Colonic mucosa (tissue), 4 donors: ENCODE measurements around the gene RBBP7. TPM values are rescaled to one million over a fixed set of nuclear protein-coding genes. Genes with fewer than 3 reads are reported as not detected.

Source experiments
- DNase-seq: peaks from one replicate; pipeline ENCODE4 v3.0.0-alpha.2; 2020
- H3K27ac ChIP-seq: fragments of 200-600 bp; one replicate; pipeline ENCODE4 v1.8.0; 2021
- H3K27me3 ChIP-seq: fragments of 200-600 bp; one replicate; pipeline ENCODE4 v1.8.0; 2021
- H3K36me3 ChIP-seq: fragments of 200-600 bp; one replicate; pipeline ENCODE4 v1.8.0; 2021
- H3K4me1 ChIP-seq: fragments of 200-600 bp; one replicate; pipeline ENCODE4 v1.8.0; 2021; ENCODE audit warnings: mild to moderate bottlenecking
- H3K4me3 ChIP-seq: fragments of 200-600 bp; one replicate; pipeline ENCODE4 v1.8.0; 2021
- H3K9ac ChIP-seq, 2 donors: one replicate each; pipeline ENCODE4 v1.7.0; 2013; ENCODE audit warnings: control low read depth in 2 of 2, low read depth in 2 of 2, low read length in 2 of 2
- H3K9me3 ChIP-seq: fragments of 200-600 bp; one replicate; pipeline ENCODE4 v1.8.0; 2021
- intact Hi-C: fragments of 100-400 bp; cut with DNase I; formaldehyde crosslinking; loops from one replicate; pipeline ENCODE4 v1.14.1; 2022
- total RNA-seq, 2 donors: library from RNA; stranded (reverse); fragmentation: NEBNext Ultra II Directional in 1 of 2; extraction: Animal tissue kit (Norgen Biotek cat#: 25700) in 1 of 2; gene quantifications; one replicate each; pipeline ENCODE4 v1.2.1, GENCODE V29; 2021
- TF ChIP-seq, protein P1 (sequence below): fragments of 200-600 bp; IDR thresholded peaks from one replicate; pipeline ENCODE4 v1.8.0; 2022; ENCODE audit warnings: antibody characterized with exemption, mild to moderate bottlenecking
- donor health status: healthy.
- donor health status: DM: no; HTN: no; CAD: no.
- donor health status: DM: no; HTN: no; CAD: no.

Gene RBBP7
- total RNA-seq, 2 donors from 2014 or later: 89.3 to 112 TPM

GRCh38 chrX:16807976-16808542 is 62.1 kb downstream of the RBBP7 start:
- no peak overlapping the region for H3K4me3 ChIP-seq
- H3K27ac ChIP-seq: no peak overlapping the region
- no peaks in the 10 kb centered on the region for H3K36me3 ChIP-seq
- no peaks in the 10 kb centered on the region for H3K27me3 ChIP-seq
- intact Hi-C loops: no loop called here
- TF ChIP-seq, protein P1, sequence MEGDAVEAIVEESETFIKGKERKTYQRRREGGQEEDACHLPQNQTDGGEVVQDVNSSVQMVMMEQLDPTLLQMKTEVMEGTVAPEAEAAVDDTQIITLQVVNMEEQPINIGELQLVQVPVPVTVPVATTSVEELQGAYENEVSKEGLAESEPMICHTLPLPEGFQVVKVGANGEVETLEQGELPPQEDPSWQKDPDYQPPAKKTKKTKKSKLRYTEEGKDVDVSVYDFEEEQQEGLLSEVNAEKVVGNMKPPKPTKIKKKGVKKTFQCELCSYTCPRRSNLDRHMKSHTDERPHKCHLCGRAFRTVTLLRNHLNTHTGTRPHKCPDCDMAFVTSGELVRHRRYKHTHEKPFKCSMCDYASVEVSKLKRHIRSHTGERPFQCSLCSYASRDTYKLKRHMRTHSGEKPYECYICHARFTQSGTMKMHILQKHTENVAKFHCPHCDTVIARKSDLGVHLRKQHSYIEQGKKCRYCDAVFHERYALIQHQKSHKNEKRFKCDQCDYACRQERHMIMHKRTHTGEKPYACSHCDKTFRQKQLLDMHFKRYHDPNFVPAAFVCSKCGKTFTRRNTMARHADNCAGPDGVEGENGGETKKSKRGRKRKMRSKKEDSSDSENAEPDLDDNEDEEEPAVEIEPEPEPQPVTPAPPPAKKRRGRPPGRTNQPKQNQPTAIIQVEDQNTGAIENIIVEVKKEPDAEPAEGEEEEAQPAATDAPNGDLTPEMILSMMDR: no peak
- H3K9ac ChIP-seq: peak overlapping the region in 1 of 2 donors; percentile 26
- DNase-seq: peak; percentile 64
- no peaks in the 10 kb centered on the region for H3K9me3 ChIP-seq
- H3K4me1 ChIP-seq: no peaks in the 10 kb centered on the region

DNA sequence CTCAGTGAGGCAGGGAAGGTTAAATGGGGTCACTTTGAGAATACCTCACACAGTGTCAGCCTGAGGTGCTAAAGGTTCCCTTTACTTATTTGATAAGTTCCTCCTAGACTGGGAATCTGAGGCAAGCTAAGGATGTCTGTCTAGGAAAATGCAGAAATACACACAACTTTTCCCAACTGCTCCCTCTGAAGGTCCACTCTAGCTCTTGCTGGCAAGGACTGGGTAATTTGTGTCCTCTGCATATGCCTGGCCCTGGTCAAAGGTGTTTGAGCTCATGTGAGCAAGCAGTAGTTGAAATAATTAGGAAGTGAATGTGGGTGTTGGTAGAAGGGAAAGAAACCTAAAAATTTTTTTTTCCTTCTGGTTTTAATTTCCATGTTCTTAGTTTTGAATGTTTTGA is 62.6 kb downstream of the RBBP7 start:
- H3K4me3 ChIP-seq: no peak overlapping the region

DNA sequence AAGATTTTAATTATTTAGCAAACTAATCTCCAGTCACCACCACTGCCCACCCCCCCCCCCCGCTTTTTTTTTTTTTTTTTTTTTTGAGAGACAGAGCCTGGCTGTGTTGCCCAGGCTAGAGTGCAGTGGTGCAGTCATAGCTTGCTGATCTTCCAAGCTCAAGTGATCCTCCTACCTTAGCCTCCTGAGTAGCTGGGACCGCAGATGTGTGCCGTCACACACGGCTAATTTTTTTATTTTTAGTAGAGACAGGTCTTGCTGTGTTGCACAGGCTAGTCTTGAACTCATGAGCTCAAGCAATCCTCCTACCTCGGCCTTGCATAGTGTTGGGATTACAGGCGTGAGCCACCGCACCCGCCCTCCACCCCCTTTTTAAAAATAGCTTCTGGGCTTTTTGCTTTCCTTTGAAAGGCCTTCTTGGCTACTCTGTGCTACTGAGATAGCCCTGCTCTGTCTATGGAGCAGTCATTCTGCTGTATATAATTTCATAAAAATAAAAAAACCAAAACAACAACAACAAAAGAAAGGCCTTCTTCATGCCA is 65.2 kb downstream of the RBBP7 start:
- no peak for DNase-seq
- no peaks in the 10 kb centered on the region for H3K27me3 ChIP-seq
- no peaks in the 10 kb centered on the region for H3K36me3 ChIP-seq
- TF ChIP-seq, protein P1: no peak
- no peak overlapping the region for H3K4me3 ChIP-seq
- no peaks in the 10 kb centered on the region for H3K4me1 ChIP-seq
- H3K27ac ChIP-seq: no peak overlapping the region
- no peaks in the 10 kb centered on the region for H3K9me3 ChIP-seq
- intact Hi-C loops: no loop called here
- H3K9ac ChIP-seq: no peak overlapping the region

More for the DNA sequence above, 62.6 kb downstream of the RBBP7 start:
- H3K27ac ChIP-seq: no peak overlapping the region
- TF ChIP-seq, protein P1: peak; percentile 53
- H3K9ac ChIP-seq: no peak overlapping the region
- H3K36me3 ChIP-seq: no peaks in the 10 kb centered on the region
- intact Hi-C loops: no loop called here
- no peaks in the 10 kb centered on the region for H3K9me3 ChIP-seq
- H3K27me3 ChIP-seq: no peaks in the 10 kb centered on the region
- no peak for DNase-seq
- no peaks in the 10 kb centered on the region for H3K4me1 ChIP-seq

DNA sequence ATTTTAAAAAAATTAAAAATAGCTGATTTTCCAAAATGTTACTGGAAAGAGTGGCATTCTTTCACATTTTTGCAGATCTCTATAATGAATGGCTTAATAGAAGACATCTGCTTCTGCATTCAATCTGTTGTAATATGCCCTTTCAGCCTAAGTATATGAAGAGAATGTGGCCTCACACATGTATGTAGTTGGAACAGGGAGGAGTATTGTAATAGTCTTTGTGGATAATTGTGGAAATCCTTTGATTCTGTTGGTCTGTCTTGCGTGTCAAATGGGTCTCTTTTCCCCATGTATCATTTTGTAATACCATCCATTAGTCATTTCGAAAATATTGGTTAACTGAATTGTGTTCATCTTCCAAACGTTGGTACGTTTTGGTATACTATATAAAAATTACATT is 72.3 kb downstream of the RBBP7 start:
- Histone ChIP-seq H3K9me3 (no peaks in the 10 kb centered on the region), H3K4me3 (no peak overlapping the region), H3K4me1 (no peaks in the 10 kb centered on the region), H3K27me3 (no peaks in the 10 kb centered on the region), H3K9ac (no peak overlapping the region), H3K36me3 (no peaks in the 10 kb centered on the region), H3K27ac (no peak overlapping the region)
- DNase-seq: no peak
- TF ChIP-seq, protein P1: no peak
- intact Hi-C loops: no loop called here

DNA sequence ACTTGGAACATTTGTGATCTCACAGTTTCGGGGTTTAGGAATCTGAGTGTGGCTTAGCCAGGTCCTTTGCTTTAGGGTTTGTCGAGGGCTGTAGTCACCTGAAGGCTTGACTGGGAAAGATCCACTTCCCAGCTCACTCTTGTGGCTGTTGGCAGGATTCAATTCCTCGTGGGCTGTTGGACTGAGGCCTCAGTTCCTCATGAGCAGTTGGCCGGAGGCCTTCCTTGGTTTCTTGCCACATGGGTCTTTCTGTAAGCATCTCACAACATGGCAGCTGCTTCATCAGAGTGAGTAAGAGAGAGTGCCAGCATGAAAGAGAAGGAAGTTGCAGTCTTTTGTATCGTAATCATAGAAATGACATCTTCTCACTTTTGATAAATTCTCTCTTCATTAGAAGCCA is 72.8 kb downstream of the RBBP7 start:
- no peaks in the 10 kb centered on the region for H3K9me3 ChIP-seq

More for the DNA sequence above, 72.8 kb downstream of the RBBP7 start:
- intact Hi-C loops: no loop called here
- H3K4me3 ChIP-seq: no peak overlapping the region
- no peaks in the 10 kb centered on the region for H3K27me3 ChIP-seq
- H3K9ac ChIP-seq: no peak overlapping the region
- DNase-seq: no peak
- TF ChIP-seq, protein P1: no peak
- no peaks in the 10 kb centered on the region for H3K36me3 ChIP-seq
- H3K4me1 ChIP-seq: no peaks in the 10 kb centered on the region
- H3K27ac ChIP-seq: no peak overlapping the region
